Measurements from ENCODE around the gene UVRAG.
"Not testable (repeated sequence)": the region's sequence is repeated elsewhere in the genome, so short reads cannot be mapped to it uniquely, and the experiment has no call there.

Gene UVRAG

DNA sequence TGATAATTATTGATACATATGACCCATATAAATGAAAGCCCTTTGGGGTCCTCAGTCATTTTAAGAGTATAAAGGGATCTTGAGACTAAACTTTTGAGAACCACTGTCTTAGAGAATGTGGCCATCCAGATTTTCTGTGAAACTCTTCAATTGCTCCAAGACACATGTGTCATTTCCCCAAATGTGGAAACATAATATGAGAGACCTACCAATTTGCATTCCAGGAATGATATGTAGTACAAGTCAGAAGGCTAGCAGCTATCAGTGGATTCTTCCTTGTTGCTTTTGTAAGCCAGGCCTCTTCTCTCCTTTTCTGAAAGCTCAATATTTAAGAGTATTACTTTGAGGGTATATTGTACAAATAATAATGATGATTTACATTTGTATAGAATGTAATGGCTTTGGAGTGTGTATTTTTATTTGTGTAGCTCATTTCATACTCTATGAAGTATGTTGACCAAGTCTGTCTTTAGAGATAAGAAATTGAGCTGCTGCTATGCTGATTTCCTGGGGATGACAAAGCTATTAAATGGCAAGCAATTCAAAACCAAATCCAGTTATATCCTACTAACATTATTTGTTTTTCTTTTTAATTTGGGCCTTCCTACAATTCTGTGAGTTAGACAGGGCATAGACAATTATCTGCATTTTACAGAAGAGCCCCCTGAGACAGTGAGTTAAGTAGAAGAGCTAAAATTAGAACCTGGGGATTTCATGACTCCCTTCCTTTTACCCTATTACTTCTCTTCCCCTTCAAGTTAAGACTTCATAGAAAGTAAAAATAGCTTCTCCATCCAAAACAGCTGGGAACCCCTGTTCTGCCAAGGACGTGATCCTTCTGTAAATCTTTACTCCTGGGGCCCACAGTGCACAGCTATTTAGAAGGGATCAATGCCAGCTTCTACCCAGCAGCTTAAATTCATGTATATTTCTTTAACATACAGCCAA is 259.4 kb downstream of the UVRAG start:
- DNase-seq (ENCODE audit: low read depth): peak; percentile 51

DNA sequence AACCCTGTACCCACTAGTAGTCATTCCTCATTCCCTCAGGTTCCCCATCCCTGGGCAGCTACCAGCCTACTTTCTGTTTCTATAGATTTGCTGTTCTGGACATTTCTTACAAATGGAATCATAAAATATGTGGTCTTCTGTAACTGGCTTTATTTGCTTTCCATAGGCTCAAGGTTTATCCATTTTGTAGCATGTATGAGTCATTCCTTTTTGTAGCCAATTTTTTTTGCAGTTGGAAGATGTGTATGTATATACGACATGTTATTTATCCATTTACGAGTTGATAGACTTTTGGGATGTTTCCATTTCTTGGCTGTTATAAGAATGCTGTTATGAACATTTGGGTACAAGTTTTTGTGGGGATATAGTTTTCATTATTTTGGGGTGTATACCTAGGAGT is 260.7 kb downstream of the UVRAG start:
- DNase-seq (ENCODE audit: low read depth): no peak

DNA sequence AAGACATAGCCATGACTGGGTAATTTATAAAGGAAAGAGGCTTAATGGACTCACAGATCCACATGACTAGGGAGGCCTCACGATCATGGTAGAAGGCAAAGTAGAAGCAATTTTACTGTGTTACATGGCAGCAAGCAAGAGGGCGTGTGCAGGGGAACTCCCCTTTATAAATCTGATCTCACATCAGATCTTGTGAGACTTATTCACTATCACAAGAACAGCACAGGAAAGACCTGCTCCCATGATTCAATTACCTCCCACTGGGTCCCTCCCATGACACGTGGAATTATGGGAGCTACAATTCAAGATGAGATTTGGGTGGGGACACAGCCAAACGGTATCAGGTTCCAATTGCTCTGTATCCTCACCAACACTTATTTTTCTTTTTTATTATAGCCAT is 261.2 kb downstream of the UVRAG start:
- DNase-seq (ENCODE audit: low read depth): not testable (repeated sequence)

DNA sequence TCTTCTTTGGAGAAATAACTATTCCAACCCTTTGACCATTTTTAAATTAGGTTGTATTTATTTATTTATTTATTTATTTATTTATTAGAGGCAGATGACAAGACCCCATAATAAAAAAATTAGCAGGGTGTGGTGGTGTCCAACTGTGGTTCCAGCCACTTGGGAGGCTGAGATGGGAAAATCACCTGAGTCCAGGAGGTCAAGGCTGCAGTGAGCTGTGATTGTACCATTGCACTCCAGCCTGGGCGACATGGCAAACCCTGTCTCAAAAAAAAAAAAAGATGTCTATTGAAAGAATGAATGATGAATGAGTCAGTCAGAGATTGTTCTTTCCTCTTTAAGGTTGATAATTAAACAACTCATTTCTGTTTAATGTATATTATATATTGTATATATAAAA is 261.7 kb downstream of the UVRAG start:
- DNase-seq (ENCODE audit: low read depth): no peak

DNA sequence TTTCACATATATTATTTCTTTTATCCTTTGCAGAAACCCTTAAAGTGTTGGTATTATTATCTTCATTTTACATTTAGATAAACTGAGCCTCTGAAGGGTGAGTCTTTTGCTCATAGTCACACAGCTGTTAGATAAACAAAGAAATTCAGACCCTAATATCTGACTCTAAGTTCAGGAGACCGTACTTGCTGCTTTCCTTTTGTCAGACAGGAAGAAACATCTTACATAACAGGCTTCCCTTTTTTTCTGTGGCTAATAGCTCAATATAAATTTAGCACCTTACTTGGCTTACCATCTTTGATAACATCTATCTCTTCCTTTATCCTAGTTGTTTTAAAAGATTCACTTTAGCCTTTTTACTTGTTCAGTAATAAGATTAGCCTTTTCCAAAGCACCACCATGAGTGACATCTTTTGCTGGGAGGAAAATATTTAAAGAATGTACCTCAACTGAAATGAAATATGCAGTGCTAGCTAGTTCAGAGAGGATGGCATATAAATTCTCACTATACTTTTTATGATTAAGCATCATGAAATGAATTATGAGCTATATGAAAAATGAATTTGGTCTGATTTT is 262.7 kb downstream of the UVRAG start:
- DNase-seq (ENCODE audit: low read depth): peak; percentile 55

DNA sequence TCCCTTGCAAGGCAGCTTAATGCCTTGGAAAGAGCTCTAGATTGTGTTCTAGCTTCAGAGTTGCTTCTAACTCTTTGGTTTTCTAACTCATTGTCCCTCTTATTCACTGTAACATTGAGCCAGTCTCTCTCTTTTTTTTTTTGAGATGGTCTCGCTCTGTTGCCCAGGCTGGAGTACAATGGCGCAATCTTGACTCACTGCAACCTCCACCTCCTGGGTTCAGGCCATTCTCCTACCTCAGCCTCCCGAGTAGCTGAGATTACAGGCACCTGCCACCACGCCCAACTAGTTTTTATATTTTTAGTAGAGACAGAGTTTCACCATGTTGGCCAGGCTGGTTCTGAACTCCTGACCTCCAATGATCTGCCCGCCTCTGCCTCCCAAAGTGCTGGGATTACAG is 266.1 kb downstream of the UVRAG start:
- DNase-seq (ENCODE audit: low read depth): not testable (repeated sequence)

DNA sequence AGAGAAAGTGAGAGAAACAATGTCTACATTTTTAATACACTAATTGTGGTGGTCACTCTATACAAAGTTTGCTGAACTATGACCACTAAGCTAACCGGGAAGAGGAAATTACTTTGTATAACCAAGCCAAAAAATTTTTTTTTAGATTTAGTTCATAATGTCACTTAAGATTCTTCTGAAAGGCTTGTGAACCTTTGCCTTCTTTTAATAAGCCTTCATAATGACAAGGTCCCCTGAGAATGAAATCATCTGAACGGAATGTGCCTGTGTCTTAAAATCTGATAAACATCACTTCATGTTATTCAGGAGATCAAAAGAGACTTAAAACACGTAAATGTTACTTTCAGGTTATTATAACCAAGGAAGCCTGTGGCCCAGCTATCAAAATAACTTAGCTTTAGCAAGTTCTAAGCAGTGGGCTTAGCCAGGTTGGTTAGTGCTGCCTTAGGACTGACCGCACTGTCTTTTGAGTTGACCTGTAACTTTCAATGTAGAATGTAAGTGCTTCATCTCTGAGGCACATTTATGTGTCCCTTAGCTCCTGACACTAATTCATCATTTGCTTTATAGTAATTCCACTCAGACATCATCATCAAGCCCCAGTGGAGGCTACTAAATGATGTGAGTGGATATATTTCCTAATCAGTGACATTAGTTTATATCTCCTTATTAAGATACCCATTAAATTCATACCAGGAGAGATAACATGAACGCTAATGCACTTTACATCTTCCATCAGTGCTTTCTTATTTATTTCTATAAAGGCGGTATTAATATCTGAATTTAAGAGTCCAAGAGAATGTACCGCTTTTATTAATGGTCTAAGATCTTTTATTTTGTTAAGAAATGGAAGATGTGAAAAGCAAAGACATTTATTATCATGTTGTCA is 268.8 kb downstream of the UVRAG start:
- DNase-seq (ENCODE audit: low read depth): no peak

DNA sequence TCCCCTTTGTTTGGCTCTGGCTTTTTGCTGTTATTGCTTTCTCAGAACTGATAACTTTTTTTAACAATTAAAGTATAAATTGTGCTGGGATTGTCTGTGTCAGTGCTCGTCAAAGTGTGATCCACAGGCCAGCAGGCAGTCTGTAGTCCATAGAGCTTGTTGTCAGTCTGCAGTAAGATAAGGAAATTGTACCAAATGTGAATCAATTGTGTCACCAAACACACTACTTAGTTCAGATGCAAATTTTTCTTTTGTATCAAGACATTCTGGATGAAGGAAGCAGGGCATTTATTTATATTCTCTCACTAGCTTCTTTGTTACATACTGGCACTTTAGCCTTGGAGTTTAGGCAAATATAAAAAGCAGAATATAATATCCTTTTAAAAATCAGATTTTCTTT is 270.3 kb downstream of the UVRAG start:
- no peak for DNase-seq (ENCODE audit: low read depth)

DNA sequence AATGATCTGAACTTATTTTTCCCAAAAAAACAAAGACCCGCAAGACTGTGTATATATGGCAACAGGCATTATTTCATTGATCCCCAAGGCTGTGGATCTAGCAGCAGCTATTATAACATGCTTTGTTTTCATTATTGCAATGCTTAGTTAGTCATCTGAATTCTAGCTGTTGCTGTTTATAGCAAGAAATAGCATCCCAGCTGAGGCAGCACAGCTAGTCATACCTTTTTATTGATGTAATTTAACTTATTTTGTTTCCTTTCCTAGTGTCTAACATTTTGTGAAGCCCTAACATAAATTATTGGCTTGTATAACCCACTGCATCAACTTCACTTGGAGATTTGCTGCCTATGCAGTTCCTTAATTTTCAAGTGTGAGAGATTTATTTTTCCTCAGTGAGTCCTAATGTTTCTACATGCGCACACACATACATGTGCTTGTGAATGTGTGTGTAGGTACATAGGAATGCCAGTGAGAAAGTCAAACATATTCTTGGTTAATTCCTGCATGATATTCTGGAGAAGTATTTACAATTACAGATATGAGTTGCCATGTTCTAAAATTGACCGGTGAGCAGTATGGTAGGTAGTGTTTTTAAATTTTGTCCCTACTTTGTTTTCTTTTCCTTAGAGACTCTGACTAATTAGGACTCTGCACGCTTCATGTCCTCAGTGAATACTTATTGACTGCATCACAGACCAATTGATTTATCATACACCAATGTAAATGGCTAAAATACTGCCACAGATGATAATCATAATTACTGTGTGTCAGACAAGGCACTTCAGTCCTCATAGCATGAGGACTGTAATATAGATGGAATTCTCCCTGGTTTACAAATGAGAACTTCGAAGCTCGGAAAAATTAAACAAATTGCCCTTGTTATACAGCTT is 272.0 kb downstream of the UVRAG start:
- no peak for DNase-seq (ENCODE audit: low read depth)

DNA sequence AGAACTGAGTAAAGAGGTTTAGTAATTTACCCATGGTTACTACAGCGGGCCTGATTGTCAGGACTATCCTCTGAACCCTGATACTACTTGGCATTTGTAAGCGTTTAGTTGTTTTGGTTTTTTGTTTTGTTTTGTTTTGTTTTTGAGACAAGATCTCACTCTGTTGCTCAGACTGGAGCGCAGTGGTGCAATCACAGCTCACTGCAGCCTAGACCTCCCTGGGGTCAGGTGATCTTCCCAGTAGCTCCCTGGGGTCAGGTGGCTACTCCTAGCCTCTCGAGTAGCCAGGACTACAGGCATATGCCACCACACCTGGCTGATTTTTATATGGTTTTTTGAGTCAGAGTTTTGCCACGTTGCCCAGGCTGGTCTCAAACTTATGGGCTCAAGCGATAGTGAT is 272.7 kb downstream of the UVRAG start:
- no peak for DNase-seq (ENCODE audit: low read depth)

DNA sequence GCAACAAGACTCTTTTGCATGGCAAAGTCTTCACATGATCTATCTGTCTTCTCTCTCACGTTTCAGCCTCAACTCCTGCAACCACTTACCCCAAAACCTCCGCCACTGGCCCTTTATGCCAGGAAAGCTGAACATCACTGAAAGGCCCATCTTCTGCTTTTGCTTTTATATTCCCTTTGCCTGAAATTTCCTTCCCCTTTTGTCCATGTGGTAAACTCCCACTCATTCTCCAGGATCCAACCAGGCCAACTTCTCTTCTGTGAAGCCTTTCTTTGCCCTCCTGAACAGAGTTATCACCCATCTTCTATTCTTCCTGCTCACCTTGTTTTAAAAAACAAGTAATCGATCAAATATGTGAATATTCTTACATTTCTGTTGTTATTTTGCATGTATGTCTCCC is 273.5 kb downstream of the UVRAG start:
- DNase-seq (ENCODE audit: low read depth): no peak

DNA sequence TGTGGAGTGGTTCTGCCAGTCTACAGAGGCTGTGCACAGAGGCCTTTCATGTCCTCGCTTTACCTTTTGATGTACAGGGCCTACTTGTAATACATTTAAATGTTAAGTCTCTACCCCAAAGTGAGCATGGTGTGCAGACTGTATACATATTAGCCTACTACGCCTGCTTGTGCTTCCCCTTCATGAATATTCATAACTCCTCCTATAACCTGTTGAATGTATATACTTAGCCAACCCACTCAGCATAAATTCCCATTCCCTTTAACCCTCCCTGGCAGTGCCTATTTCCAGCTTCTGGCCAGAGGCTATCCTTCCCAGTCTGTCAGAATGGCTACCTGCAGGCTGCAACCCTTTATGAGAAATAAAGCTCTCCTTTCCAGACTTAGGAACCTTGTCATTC is 275.2 kb downstream of the UVRAG start:
- no peak for DNase-seq (ENCODE audit: low read depth)

DNA sequence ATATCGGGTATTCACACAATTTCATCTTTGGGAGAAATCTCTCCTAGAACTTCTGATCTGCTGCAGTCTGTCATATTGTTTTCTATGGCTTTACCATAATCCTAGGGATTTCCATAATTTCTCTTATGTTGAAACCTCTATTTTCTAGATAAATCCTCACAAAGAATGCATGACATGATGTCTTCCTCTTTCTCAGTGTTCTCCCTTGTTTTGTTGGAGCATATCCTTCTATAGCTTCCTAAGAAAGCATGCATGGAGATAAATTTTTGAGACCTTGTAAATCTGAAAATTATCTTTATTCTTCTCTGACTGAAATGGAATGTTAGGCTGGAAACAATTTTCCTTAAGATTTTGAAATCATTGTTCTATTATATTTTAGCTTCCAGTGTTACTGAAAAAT is 275.8 kb downstream of the UVRAG start:
- no peak for DNase-seq (ENCODE audit: low read depth)

DNA sequence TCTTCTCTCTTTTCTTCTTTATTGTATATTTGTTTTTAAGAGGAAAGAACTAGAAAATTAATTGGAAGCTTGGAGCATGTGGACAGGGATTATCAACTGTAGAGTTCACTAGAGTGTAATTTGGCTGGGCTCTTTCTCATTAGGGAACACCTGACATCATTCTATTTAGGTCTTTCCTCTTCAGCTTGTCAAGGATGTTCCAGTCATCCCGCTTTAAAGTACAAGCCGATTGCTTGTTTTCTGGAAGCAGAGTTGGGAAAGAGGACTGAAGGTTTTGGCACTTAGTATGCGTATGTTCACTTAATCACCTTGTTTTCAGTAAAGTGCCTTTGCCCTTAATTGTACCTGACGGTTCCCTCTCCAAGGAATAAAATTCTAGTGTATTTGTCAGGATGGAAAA is 279.7 kb downstream of the UVRAG start:
- DNase-seq (ENCODE audit: low read depth): no peak

DNA sequence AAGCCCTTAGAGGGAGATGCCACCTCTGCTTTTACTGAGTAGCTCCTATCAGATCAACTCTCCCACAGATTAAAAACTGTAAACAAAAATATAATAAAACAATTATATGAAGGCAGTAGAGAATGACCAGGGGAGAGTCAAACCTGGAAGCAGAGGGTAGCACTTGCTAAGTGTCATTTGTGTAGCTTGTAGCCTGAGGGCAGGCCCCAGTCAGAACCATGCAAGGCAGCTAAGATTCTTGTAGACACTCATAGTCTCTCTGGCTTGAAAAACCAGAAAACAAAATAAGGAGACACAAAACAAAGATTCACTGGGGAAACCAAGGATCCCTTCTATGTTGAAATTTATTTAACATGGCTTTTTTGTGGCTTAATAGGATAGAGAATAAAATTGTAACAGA is 280.9 kb downstream of the UVRAG start:
- DNase-seq (ENCODE audit: low read depth): no peak

DNA sequence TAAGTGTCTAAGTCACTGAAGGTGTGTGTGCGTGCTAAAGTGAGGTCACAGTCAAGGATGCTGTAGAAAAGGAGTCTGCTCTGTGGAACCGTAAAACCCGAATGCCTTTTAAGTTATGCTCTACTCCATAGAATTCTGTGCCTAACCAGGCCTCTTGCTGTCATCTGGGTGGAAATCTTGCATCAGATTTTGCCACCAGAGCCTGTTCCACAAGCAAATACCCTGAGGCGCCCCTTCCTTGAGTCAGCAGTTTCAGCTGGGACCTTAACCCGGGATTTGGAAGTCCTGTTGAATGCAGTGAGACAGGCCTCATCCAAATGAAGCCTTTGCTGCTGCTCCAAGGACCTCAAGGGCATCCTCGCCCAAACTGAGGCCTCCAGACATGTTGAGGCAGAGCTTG is 281.5 kb downstream of the UVRAG start:
- no peak for DNase-seq (ENCODE audit: low read depth)

DNA sequence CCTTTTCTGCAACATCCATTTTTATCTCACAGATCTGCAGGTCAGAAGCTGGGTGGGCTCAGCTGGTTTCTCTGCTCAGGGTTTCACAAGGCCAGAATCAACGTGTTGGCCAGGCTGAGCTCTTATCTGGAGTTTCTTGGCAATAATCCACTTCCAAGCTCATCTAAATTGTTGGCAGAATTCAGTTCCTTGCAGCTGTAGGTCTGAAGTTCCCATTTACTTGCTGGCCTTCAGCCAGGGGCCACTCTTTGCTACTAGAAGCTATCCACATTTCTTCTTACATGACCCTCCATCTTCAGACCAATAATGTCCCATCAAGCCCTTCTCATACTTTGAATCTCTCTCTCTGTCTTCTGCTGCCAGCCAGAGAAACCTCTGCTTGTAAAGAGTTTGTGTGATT is 287.8 kb downstream of the UVRAG start:
- no peak for DNase-seq (ENCODE audit: low read depth)

DNA sequence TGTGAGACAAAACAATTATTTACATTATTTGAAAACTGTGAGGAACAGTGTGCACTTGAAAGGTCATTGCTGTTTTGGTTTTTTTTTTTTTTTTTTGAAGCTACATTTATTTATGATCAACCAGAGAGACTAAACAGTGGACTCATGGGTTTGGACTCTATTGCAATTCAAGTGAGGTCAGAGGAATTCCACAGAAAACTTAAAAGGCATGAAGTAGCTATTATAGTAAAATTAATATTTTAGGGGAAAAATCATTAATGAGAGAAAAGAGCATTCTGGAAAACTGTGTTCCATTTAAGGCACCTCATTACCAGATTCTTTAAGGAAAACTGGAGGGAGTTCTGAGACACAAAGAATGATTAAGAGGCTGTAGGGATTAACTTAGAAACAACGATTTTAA is 288.4 kb downstream of the UVRAG start:
- DNase-seq (ENCODE audit: low read depth): no peak

DNA sequence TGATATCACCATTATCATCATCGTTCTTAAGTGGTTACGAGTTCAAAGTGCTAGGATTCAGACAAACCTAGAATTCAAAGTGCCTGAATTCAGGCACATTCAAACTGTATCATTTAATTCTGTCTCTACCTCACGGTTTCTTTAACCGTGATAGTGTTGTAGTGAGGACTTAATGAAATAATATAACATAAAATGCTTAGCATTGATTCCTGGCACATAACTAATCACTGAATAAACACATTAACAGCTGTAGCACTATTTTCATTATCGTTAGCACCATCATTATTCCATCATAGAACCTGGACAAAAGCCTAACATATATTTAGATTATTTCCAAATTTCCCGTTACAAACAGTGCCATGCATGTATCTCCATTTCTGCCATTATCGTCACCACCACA is 289.3 kb downstream of the UVRAG start:
- DNase-seq (ENCODE audit: low read depth): no peak

DNA sequence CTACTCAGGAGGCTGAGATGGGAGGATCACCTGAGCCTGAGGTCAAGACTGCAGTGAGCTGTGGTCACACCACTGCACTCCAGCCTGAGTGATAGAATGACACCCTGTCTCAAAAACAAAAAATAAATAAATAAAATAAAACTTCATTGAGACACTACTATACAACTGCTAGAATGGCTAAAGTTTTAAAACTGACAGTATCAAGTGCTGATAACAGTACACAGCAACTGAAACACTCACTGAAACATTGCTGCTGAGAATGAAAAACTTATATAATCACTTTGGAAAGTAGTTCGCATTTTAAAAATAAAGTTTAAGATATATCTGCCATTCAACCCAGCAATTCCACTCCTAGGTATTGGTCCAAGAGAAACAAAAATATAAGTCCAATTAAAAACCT is 290.6 kb downstream of the UVRAG start:
- no peak for DNase-seq (ENCODE audit: low read depth)

DNA sequence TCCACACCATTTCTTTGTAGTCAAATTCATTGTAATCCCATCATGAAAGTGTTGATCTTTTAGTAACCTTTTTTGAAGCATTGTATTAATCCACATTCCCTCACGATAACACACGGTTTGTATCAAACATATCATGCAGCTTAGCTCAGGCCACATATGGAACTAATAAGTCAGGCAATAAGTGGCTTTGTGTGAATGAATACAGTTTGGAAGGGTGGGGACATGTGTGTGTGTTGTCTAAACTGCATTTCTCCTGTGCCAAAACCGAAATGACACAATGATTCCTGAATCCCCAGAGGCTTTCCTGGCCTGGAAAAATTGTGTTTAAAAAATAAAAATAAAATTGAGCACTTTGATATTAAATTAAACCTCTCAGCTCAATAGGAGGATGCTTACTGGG is 293.0 kb downstream of the UVRAG start:
- no peak for DNase-seq (ENCODE audit: low read depth)

DNA sequence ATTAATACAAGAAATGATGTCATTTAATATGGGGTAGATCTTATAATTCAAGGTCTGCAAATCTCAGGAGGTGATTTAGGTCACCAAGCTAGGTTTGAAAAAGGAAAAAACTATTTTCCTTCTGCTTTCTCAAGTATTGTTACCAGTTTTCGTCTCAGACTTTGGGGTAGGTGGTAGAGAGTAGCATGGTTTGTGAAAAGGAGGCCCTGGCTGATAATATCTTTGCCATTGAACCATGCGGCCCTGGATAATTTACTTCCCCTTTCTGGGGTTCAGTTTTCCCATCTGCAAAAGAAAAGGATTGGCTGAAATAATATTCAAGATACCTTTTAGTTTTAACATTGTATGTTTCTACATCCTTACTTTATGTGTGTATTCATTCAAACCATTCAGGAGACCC is 299.2 kb downstream of the UVRAG start:
- DNase-seq (ENCODE audit: low read depth): no peak
